K562 (cell line): Measurements from ENCODE around the gene ARMC9. TPM values are rescaled to one million over a fixed set of nuclear protein-coding genes. Genes with fewer than 3 reads are reported as not detected.

Experiments used
- ATAC-seq: fragments of 200-7000 bp; cut with Tn5 transposase; 3 replicates; pipeline ENCODE4 v1.9.1; 2020; ENCODE audit warnings: moderate library complexity
- BruUV-seq: library from RNA; stranded (reverse); fragments of 400-500 nt; replicated peaks from 2 replicates; lab custom pipeline; 2021; lab: Mats Ljungman, UMichigan
- CTCF ChIA-PET: fragments of 300-600 bp; formaldehyde crosslinking; extraction: SDS; loops from one replicate; lab custom pipeline; 2021; ENCODE audit warnings: low intra/inter-chr PET ratio; lab: Yijun Ruan, JAX
- POLR2A ChIA-PET: fragments of 300-600, 350-650 bp; sonication (Branson Sonifier 250); formaldehyde crosslinking; extraction: SDS; loops from one replicate; lab custom pipeline; 2021; ENCODE audit warnings: antibody characterized with exemption, inconsistent platforms; lab: Yijun Ruan, JAX
- DNase-seq, 4 experiments: peaks; one replicate each; pipeline versions ENCODE4 v3.0.0 to v3.0.0-alpha.2; 2011 to 2018; ENCODE audit warnings: low spot score in 3 of 4, mixed read lengths in 3 of 4; ENCODE audit errors: extremely low read depth in 1 of 4
- FAIRE-seq: peaks from 2 replicates; lab custom pipeline; 2011; peaks lifted over from hg19 to GRCh38; lab: Jason Lieb, UNC
- H2AFZ ChIP-seq: 2 replicates; pipeline ENCODE4 v1.6.0; 2011; ENCODE audit warnings: low read depth, low read length, control low read depth, inconsistent platforms
- H3K27ac ChIP-seq: fragments of 200-600 bp; 3 replicates; pipeline ENCODE4 v1.8.0; 2011; ENCODE audit warnings: low read depth, mild to moderate bottlenecking, control low read depth, inconsistent platforms, low read length, moderate library complexity, mixed read lengths; ENCODE audit errors: extremely low read depth
- H3K27me3 ChIP-seq, 2 experiments: fragments of 300-600 bp in 1 of 2; 2 replicates in 1 of 2; 3 replicates in 1 of 2; pipeline versions ENCODE4 v1.6.0 to v1.8.0; 2011; ENCODE audit warnings: inconsistent platforms in 2 of 2, low read length in 2 of 2, mild to moderate bottlenecking in 1 of 2, mixed read lengths in 1 of 2, moderate library complexity in 1 of 2; ENCODE audit not compliant: control insufficient read depth in 2 of 2, insufficient read depth in 2 of 2
- H3K36me3 ChIP-seq: fragments of 300-600 bp; 3 replicates; pipeline ENCODE4 v1.8.0; 2011; ENCODE audit warnings: mild to moderate bottlenecking, low read length, inconsistent platforms; ENCODE audit not compliant: control insufficient read depth, insufficient read depth
- H3K4me1 ChIP-seq, 2 experiments: fragments of 200-600 bp in 1 of 2; replicated peaks in 1 of 2; 2 replicates in 1 of 2; 3 replicates in 1 of 2; pipeline versions ENCODE4 v1.5.1 to v1.8.0; 2011; ENCODE audit warnings: inconsistent platforms in 2 of 2, low read length in 2 of 2, mild to moderate bottlenecking in 1 of 2, mixed read lengths in 1 of 2, moderate library complexity in 1 of 2; ENCODE audit not compliant: control insufficient read depth in 2 of 2, insufficient read depth in 2 of 2
- H3K4me2 ChIP-seq: 2 replicates; pipeline ENCODE4 v1.6.1; 2011; ENCODE audit warnings: low read length, control low read depth, inconsistent platforms, mixed read lengths; ENCODE audit not compliant: insufficient read depth
- H3K4me3 ChIP-seq: fragments of 200-600 bp; sonication (generic), shearing (Covaris generic); 2 replicates; pipeline ENCODE4 v1.5.1; 2016; ENCODE audit warnings: control low read depth, inconsistent platforms
- H3K79me2 ChIP-seq: fragments of 200-600 bp; 3 replicates; pipeline ENCODE4 v1.8.0; 2011; ENCODE audit warnings: low read length, inconsistent platforms; ENCODE audit not compliant: control insufficient read depth, insufficient read depth
- H3K9ac ChIP-seq, 2 experiments: 2 replicates each; pipeline versions ENCODE4 v1.6.0 to v1.6.1; 2011; ENCODE audit warnings: low read depth in 2 of 2, low read length in 2 of 2, control low read depth in 1 of 2, inconsistent platforms in 1 of 2, mild to moderate bottlenecking in 1 of 2, mixed read lengths in 1 of 2; ENCODE audit not compliant: insufficient read depth in 1 of 2
- H3K9me1 ChIP-seq: one replicate; pipeline ENCODE4 v1.6.0; 2011; ENCODE audit warnings: inconsistent platforms, mild to moderate bottlenecking, low read length, moderate library complexity; ENCODE audit not compliant: control insufficient read depth, insufficient read depth
- H3K9me3 ChIP-seq: replicated peaks from 2 replicates; pipeline ENCODE4 v1.5.1; 2011; ENCODE audit warnings: low read depth, low read length, inconsistent platforms; ENCODE audit not compliant: control insufficient read depth, insufficient read depth
- H4K20me1 ChIP-seq: replicated peaks from 2 replicates; pipeline ENCODE4 v1.6.1; 2011; ENCODE audit warnings: low read length, inconsistent platforms, mixed read lengths; ENCODE audit not compliant: control insufficient read depth, insufficient read depth
- E2F1 ChIP-seq: sonication (generic); formaldehyde crosslinking; IDR thresholded peaks from 2 replicates; pipeline ENCODE4 v1.8.1; 2023; ENCODE audit warnings: mild to moderate bottlenecking, missing genetic modification reagents, moderate library complexity
- ELF4 ChIP-seq: fragments of 450-650 bp; formaldehyde crosslinking; IDR thresholded peaks from 2 replicates; pipeline ENCODE4 v1.4.0; 2022; ENCODE audit warnings: missing genetic modification characterization
- GTF2F1 ChIP-seq: IDR thresholded peaks from 2 replicates; pipeline ENCODE4 v1.6.1; 2011; ENCODE audit warnings: low read depth, low read length, improper control_type of control experiment
- HMG20A ChIP-seq: fragments of 450-650 bp; formaldehyde crosslinking; conservative IDR thresholded peaks from 2 replicates; pipeline ENCODE4 v1.4.0; 2020; ENCODE audit warnings: mild to moderate bottlenecking, mixed read lengths
- MEIS2 ChIP-seq: fragments of 450-650 bp; IDR thresholded peaks from 2 replicates; pipeline ENCODE4 v1.6.1; 2014; ENCODE audit warnings: mild to moderate bottlenecking; ENCODE audit not compliant: partially characterized antibody
- NCOA1 ChIP-seq: fragments of 450-650 bp; IDR thresholded peaks from 2 replicates; pipeline ENCODE4 v1.6.1; 2016; ENCODE audit warnings: low read depth
- RNF219 ChIP-seq: fragments of 250-450 bp; sonication (Bioruptor Pico); IDR thresholded peaks from 2 replicates; pipeline ENCODE4 v1.5.0; 2022; ENCODE audit warnings: mild to moderate bottlenecking
- SRSF7 ChIP-seq: fragments of 200-400 bp; formaldehyde crosslinking; optimal IDR thresholded peaks from 2 replicates; pipeline ENCODE3; 2017; ENCODE audit warnings: mild to moderate bottlenecking, low read depth, low read length
- ZC3H4 ChIP-seq: sonication (generic); formaldehyde crosslinking; IDR thresholded peaks from 2 replicates; pipeline ENCODE4 v1.9.0; 2021; ENCODE audit warnings: missing genetic modification reagents, borderline replicate concordance
- ZNF699 ChIP-seq: fragments of 250-450 bp; sonication (Bioruptor Pico); IDR thresholded peaks from 2 replicates; pipeline ENCODE4 v1.8.0; 2021; ENCODE audit warnings: mild to moderate bottlenecking, moderate library complexity; ENCODE audit not compliant: insufficient replicate concordance
- WGBS: fragments of 100-300 bp; shearing (Covaris generic); methylation state at CpG from one replicate; pipeline ENCODE4 v1.1.6; 2016; ENCODE audit warnings: low coverage, mixed read lengths; ENCODE audit not compliant: insufficient coverage; ENCODE audit errors: missing lambda C conversion rate; 5-methylcytosine and 5-hydroxymethylcytosine counted together
- in situ Hi-C: fragments of 300-500 bp; cut with MboI; formaldehyde crosslinking; loops from 4 replicates; pipeline ENCODE4 v1.15.0; 2018; ENCODE audit warnings: inconsistent platforms, mixed read lengths
- intact Hi-C: fragments of 100-400 bp; cut with micrococcal nuclease; formaldehyde crosslinking; loops from 2 replicates; pipeline ENCODE4 v1.14.2; 2022
- polyA plus RNA-seq, 8 experiments: library from polyadenylated mRNA; depleted of rRNA in 4 of 8; stranded (reverse) in 5 of 8; unstranded in 3 of 8; fragments of >200 nt; fragmentation: Nextera tagmentation in 2 of 8; fragmentation: Illumina TruSeq in 1 of 8; extraction: Ambion mirVana in 2 of 8; extraction: Trizol in 1 of 8; gene quantifications; 2 replicates each; pipeline versions ENCODE4 v1.2.1 to v1.2.3, GENCODE V29; 2011 to 2014; ENCODE audit warnings: inconsistent platforms in 1 of 8, missing spikeins in 1 of 8
- total RNA-seq, 7 experiments: library from RNA; depleted of rRNA in 6 of 7; stranded (reverse); fragments of >200 nt in 6 of 7; fragmentation: Illumina TruSeq in 2 of 7; extraction: Trizol in 2 of 7; gene quantifications; 2 replicates each; pipeline versions ENCODE4 v1.2.1 to v1.2.3, GENCODE V29; 2011 to 2021; ENCODE audit warnings: low replicate concordance in 1 of 7

The ARMC9 gene
- total and polyA plus RNA-seq, 9 of the 15 experiments (the other 6 are each of a cell fraction or from before 2014, with no cell fraction given) = 0.36 to 2.3 (median 1.1) TPM

- DNase-seq (no peak), FAIRE-seq (no peak), ATAC-seq (peak; percentile 37; the same call in 1 of the 3 replicates)
- 31% methylated on average over 5 of the region's 23 CpGs for WGBS
- no TSS peak for BruUV-seq
- no peak overlapping the region for H3K4me3 ChIP-seq
- in situ Hi-C loops = no loop called here
- TF ChIP-seq ELF4 = no peak
- TF ChIP-seq HMG20A (CRISPR knock-in tag) = no peak
- no peak for TF ChIP-seq E2F1 (CRISPR knock-in tag)
- TF ChIP-seq RNF219 (CRISPR knock-in tag) = no peak
- TF ChIP-seq NCOA1 = no peak
- no peak for TF ChIP-seq SRSF7
- TF ChIP-seq GTF2F1 = no peak
- no peak for TF ChIP-seq MEIS2
- TF ChIP-seq ZNF699 = no peak
- TF ChIP-seq ZC3H4 (CRISPR knock-in tag) = no peak
- H3K4me2 ChIP-seq = no peak overlapping the region
- H3K27me3 ChIP-seq = peaks cover 0 to 16% of the 10 kb centered on the region in 2 experiments; a peak in 2 of 5 replicates
- no peaks in the 10 kb centered on the region for H3K79me2 ChIP-seq
- H3K4me1 ChIP-seq = peaks cover 4 to 12% of the 10 kb centered on the region in 2 experiments; a peak in 4 of 5 replicates
- no peak overlapping the region for H3K9ac ChIP-seq
- H4K20me1 ChIP-seq = no peaks in the 10 kb centered on the region
- H2AFZ ChIP-seq = no peak overlapping the region
- CTCF ChIA-PET = interaction anchor here (0.7 kb wide), 1 partner anchor 499 kb away, joined by 3 read pairs; no protein-coding TSS in a partner anchor
- intact Hi-C loops = no loop called here
- H3K36me3 ChIP-seq = no peaks in the 10 kb centered on the region
- H3K9me1 ChIP-seq = no peaks in the 10 kb centered on the region
- H3K27ac ChIP-seq = no peak overlapping the region
- POLR2A ChIA-PET = interaction anchor here (0.7 kb wide), 1 partner anchor 116 kb away, joined by 4 read pairs; no protein-coding TSS in a partner anchor
- no peaks in the 10 kb centered on the region for H3K9me3 ChIP-seq
These were observed 200.8 kb downstream of the ARMC9 start for GRCh38 chr2:231399046-231399852.
